HG03095 (cell line): ENCODE results near the gene NF1.
"Not testable (repeated sequence)": the region's sequence is repeated elsewhere in the genome, so short reads cannot be mapped to it uniquely, and the experiment has no call there.

Experiments
- ATAC-seq: cut with Tn5 transposase; IDR thresholded peaks from one replicate; pipeline ENCODE4 v1.9.1; 2021; ENCODE audit warnings: moderate library complexity; ENCODE audit not compliant: unreplicated experiment

The NF1 gene

DNA sequence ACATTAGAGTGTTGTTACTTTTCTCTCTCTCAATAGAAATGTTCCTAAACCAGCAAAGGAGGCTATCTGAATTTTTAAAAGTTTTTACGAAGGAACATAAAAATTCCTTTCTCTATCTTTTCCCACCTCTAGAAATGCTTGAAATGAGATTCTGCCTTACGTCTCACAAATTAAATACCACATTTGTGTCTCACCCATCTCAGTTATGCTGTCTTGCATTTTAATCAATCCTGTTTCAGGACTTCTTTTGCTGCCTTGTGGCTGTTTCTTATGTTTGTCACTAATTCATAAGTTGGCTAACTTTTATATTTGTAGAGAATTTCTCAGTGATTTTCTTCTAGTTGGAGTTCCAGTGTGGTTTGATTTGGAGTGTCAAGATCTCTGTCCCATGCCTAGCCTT, 198.8 kb downstream of the NF1 start:
- no peak for ATAC-seq

DNA sequence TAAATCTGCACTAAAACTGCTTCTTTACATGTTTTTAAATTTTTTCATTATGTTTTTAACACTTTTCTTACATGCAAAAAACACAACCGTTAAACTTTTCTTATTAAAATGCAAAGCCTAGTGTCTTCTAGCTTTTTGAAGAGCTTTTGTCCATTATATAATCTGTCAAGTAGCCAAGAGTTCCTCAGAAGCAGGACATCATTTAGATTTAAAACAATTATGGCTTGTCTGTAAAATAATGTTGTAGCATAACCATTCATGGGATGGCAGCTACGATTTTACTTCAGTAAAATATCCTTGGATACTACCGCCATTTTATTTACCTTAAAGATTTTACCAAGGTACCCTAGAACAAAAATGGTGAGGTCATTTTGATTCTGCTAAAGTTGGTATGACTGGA, 199.5 kb downstream of the NF1 start:
- no peak for ATAC-seq

DNA sequence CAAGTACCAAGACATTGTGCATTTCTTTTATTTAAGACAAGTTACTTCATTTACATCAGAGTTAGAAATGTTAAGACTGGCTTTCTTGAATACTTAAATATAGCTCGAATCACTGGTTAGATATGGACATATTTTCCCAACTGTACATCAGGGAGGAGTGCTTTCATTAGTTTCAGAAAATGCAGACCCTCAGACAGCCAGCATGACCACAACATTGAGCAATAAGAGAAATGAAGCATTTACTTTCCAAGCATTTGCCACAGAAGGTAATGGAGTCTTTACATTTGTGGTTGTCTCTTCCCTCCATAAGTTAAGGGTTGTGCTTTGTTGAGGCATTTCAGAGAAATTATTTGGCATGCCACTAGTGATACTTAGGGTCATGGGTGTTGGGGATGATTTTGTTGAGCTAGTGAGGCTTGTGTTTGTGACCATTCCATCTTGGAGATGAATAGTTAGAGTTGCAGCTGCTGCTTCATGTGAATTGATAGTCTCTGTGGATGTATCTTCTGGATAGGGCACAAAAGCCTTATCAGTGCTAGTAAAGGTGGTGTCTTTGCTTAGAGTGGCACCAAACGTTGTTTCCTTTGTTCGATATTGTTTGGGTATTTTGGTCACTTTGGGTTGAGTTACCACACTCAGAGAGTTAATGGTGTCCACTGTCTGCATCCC, 200.2 kb downstream of the NF1 start:
- ATAC-seq = no peak

- ATAC-seq = no peak
Observed at GRCh38 chr17:31295489-31295871, 200.7 kb downstream of the NF1 start.

- no peak for ATAC-seq
Observed at GRCh38 chr17:31296142-31296541, 201.4 kb downstream of the NF1 start.

DNA sequence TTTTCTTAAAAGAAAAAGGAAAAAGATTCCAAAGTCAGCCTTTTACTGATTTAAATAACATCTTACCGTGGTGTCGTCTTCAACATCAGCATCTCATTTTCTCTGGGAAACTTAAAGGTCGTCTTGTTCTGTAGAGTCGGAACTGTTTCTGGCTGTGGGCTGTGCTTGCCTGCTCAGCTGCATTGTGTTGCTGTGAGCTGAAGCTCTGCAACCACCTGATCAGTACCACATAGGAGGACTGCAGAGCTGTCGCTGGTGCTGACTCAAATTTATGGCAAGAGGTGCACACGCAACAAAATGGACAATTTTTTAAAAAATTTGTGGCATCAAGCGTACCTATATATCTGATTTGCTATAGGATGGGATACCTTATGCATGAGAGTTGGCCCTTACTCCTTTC, 202.3 kb downstream of the NF1 start, which contains the start of gene OMG:
TSS of gene OMG (minus strand) at position 150 of the 400 bp plus-strand sequence. CDS start 908 bp downstream, outside the sequence.
- no peak for ATAC-seq

DNA sequence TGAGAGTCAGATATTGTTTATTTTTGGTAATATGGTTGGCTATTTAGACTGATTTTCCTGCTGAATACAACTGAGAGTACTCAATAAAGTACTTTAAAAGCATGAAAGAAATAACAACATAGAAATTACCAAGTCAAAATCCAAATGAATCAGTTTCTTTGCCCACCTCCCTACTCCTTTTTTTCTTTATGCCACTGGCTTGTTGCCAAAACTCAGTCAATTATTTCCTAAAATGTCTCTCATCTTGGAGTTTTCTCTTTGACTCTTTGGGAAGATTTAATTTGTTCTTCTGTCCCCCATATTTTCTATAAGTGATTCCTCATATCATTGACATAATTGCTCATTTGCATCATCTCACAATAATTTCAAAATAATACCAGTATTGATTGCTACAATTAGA, 204.8 kb downstream of the NF1 start:
- ATAC-seq = no peak

- ATAC-seq = no peak
Observed at GRCh38 chr17:31307640-31308039, 212.9 kb downstream of the NF1 start.

DNA sequence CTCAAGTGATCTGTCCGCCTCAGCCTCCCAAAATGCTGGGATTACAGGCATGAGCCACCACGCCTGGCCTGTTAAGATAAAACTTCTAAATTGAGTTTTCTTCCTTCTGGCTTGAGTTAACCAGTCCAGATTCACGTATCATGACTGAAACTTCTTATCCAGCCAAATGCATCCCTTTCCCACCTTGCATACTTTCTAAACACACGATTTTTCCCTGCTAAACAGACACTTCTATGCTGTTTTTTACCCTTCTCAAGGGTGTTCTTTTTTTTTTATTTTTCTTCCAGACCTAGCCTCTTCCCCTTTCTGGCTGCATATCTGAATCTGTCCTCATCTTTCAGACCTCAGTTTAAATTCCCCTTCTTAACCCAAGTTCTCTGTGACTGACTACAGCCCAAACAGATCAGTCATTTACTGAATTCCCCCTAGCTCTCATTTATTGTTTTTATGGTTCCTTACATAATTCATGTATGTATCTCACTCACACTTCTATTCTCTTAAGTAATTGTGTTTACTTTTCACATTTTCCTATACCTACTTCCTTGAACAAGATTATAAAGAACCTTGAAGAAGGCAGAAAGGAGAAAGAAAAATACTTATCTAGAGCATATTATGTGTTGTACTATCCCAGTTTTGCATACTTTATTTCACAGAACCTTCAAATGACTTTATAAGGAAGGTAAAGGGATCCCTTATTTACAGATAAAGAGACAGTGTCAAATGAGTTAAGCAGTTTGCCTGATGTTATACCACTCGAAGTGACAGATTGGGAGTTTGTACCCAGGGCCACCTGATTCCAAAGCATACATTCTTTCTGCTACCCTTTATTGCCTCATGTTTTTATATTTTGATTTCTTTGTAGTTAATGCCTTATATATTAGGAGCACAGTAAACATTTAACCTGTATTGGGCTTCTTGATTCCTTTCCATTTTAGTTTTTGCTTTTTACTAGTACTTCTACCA, 213.9 kb downstream of the NF1 start:
- no peak for ATAC-seq

- ATAC-seq = no peak
Observed at GRCh38 chr17:31309556-31309955, 214.8 kb downstream of the NF1 start.

DNA sequence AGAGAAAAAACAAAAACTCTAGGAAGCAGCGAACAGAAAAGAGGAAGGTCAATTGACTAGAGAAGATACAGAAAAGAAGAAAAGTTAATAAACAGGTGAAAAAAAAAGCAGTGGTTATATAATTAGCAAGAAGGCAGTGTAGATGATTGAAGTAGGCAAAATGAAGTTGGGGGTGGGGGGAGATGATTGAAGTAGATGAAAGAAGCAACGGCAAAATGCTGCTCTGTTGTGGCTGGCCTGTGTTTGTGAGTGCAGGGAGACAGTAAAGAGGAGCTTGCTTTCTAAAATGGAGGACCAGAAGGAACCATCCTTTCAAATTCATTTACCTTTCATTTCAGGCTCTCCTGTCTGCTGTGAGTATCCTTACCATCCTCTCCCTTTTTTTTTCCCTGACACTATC, 215.5 kb downstream of the NF1 start:
- ATAC-seq = no peak

GRCh38 chr17:31310886-31311285, 216.1 kb downstream of the NF1 start:
- no peak for ATAC-seq

GRCh38 chr17:31311526-31311925, 216.7 kb downstream of the NF1 start:
- ATAC-seq = no peak

DNA sequence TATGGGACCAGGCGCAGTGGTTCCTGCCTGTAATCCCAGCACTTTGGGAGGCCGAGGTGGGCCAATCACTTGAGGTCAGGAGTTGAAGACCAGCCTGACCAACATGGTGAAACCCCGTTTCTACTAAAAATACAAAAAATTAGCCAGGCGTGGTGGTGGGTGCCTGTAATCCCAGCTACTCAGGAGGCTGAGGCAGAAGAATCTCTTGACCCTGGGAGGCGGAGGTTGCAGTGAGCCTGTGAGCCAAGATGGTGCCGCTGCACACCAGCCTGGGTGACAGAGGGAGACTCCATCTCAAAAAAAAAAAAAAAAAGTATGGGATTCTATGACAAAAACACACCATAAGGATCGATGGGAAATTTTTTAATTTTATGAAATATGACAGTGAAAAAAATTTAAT, 217.4 kb downstream of the NF1 start:
- ATAC-seq = not testable (repeated sequence)

DNA sequence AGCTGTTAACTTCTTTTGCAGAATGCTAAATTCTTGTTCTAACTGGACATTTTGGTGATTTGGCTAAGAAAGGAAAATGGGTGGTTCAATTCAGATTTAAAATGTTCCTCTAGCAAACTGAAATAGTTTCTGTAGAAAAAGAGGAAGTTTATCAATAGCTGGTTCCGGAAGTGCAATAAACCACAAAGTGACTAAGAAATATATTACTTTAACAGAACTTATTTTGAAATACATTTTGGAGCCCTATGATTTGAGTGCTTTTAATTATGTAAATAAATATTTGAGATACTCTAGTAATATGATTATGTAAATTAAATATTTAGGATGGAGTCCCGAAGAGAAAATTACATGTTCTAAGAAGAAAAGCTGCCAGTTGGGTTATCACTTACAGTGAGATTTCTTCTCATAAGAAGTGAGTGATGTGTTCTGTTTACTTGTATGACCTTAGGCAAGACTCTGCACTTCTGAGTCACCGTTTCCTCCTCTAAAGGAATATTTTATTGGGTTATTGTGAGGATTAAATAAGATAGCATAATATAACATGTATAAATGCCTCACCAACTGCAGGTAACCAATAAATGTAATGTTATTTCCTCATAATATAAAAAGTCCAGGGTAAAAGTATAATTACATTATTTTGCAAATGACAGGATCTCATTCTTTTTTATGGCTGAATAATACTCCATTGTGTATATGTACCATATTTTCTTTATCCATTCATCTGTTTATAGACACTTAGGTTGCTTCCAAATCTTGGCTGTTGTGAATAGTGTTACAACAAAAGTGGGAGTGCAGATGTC, 219.4 kb downstream of the NF1 start, which contains the start of gene EVI2B:
TSS of gene EVI2B (minus strand) at position 73 of the 800 bp plus-strand sequence. CDS start 8,445 bp downstream, outside the sequence.
- no peak for ATAC-seq

DNA sequence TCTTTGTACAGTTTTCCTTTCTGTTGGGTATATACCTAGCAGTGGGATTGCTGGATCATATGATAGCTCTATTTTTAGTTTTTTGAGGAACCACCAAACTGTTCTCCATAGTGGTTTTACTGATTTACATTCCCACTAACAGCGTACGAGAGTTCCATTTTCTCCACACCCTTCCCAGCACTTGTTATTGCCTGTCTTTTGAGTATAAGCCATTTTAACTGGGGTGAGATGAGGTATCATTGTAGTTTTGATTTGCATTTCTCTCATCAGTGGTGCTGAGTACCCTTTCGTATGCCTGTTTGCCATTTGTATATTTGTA, 220.0 kb downstream of the NF1 start:
- no peak for ATAC-seq

DNA sequence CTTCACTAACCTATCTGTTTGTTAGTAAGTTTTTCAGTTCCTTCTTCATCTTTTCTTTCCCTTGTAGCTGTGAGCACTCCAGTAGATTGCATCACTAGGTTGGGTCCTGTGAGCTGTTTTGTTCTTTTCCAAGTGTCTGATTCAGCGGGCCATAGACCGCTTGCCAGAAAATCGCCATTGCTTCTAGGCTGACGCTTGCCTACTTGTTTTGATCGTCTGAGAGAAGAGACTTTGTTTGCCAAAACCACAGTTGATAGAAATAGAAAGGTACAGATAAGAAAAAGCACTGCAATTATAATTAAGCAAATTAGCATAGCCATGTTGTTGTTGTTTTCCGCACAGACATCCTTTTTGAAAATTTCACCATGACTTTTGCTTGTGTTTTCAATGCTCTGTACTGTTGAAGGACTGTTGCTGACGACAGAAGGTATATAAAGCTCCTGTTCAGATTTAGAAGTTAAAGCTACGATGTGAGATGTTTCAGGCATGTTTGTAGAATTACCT, 223.6 kb downstream of the NF1 start:
- ATAC-seq = peak; percentile 33

- ATAC-seq = no peak
Observed at GRCh38 chr17:31318851-31319661, 224.3 kb downstream of the NF1 start.

DNA sequence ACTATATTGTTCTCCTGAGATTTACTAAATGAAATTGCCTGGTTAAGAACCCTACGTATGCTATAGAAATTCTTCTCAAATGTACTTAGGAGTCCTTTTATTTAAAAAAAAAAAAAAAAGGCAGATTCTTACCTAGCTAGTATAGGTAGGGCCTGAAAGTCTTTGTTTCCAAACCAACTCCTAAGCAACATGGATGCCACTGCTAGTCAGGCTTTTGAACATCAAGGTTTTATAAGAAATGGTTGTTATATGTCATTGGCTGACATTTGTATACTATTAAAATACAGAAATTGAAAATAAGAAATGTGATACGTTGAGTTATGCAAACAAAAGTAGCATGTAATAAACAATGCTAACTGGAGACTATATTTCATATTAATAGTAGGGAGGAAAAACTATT, 225.5 kb downstream of the NF1 start:
- no peak for ATAC-seq

DNA sequence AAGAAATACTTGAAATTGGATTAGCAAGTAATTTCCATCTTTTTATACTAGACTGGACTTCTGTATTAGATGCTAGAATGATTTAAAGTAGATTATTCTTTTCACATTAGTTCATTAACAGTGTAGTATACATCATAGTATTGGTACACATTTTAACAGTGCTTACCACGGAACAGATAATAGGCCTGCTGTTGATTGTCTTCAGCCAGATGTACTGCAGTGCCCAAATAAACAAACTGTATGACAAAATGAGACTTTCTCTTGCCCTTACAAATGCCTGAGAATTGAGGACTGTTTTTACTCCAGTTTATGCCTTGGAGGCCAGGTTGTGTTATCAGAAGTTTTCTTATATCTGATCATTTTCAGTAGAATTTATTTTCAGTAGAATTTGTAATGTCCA, 226.0 kb downstream of the NF1 start:
- ATAC-seq = no peak
